Ovary (tissue), 9 donors: Measurements from ENCODE around the gene CLEC16A. TPM values are rescaled to one million over a fixed set of nuclear protein-coding genes. Genes with fewer than 3 reads are reported as not detected.

Experiments used
- DNase-seq, 5 donors: peaks; one replicate each; pipeline ENCODE4 v3.0.0-alpha.2; 2019 to 2020
- H3K27ac ChIP-seq, 2 donors: fragments of 200-600 bp; one replicate each; pipeline versions ENCODE4 v1.5.1 to v1.8.0; 2019 to 2022
- H3K27me3 ChIP-seq: fragments of 200-600 bp; one replicate; pipeline ENCODE4 v1.8.0; 2022
- H3K36me3 ChIP-seq: fragments of 200-600 bp; sonication (generic); one replicate; pipeline ENCODE4 v1.5.1; 2019
- H3K4me1 ChIP-seq: one replicate; pipeline ENCODE4 v1.8.1; 2013; ENCODE audit warnings: mild to moderate bottlenecking, moderate library complexity; ENCODE audit not compliant: insufficient read depth
- H3K4me3 ChIP-seq: fragments of 200-600 bp; sonication (generic); one replicate; pipeline ENCODE4 v1.5.1; 2017
- H3K9me3 ChIP-seq, 2 donors: fragments of 200-600 bp in 1 of 2; sonication (generic) in 1 of 2; one replicate each; pipeline versions ENCODE4 v1.5.1 to v1.8.1; 2013 to 2019; ENCODE audit warnings: mild to moderate bottlenecking in 1 of 2, moderate library complexity in 1 of 2
- CTCF ChIP-seq, 3 donors: fragments of 450-650 bp in 2 of 3; fragments of 200-600 bp in 1 of 3; IDR thresholded peaks; one replicate each; pipeline versions ENCODE4 v1.5.1 to v1.8.0; 2016 to 2022; ENCODE audit warnings: antibody characterized with exemption in 3 of 3, mild to moderate bottlenecking in 1 of 3
- EP300 ChIP-seq: sonication (generic); formaldehyde crosslinking; IDR thresholded peaks from one replicate; pipeline ENCODE4 v1.6.1; 2017; ENCODE audit warnings: antibody characterized with exemption
- POLR2A ChIP-seq: fragments of 450-650 bp; IDR thresholded peaks from one replicate; pipeline ENCODE4 v1.6.1; 2017; ENCODE audit warnings: antibody characterized with exemption, mild to moderate bottlenecking, moderate library complexity
- WGBS, 3 donors: extraction: QIAGEN DNeasy Blood & Tissue Kit in 1 of 3; methylation state at CpG; one replicate each; pipeline versions ENCODE4 v1.1.5 to v1.1.7; 2013 to 2017; 5-methylcytosine and 5-hydroxymethylcytosine counted together
- intact Hi-C, 4 donors: fragments of 100-400 bp; cut with DNase I; formaldehyde crosslinking; loops; one replicate each; pipeline versions ENCODE4 v1.11.0 to v1.15.1; 2022 to 2023
- polyA plus RNA-seq, 2 donors: library from polyadenylated mRNA; stranded (reverse); fragments of 200-250 nt in 1 of 2; fragments of 350-450 nt in 1 of 2; fragmentation: Illumina TruSeq in 1 of 2; extraction: RNeasy Lipid Tissue Mini Kit (QIAGEN cat#74804) in 1 of 2; gene quantifications; one replicate each; pipeline ENCODE4 v1.2.3, GENCODE V29; 2013 to 2014
- total RNA-seq, 7 donors: library from RNA; depleted of rRNA in 2 of 7; stranded (reverse); fragments of >200 nt in 2 of 7; fragmentation: NEBNext Ultra II Directional in 3 of 7; extraction: Animal tissue kit (Norgen Biotek cat#: 25700) in 3 of 7; gene quantifications; one replicate each; pipeline versions ENCODE4 v1.1.0 to v1.2.4, GENCODE V29; 2016 to 2023
- donor health status: DM: no; HTN: no; CAD: no; lungs with moderate emphysema.
- donor health status: DM: no; HTN: no; CAD: no.
- donor health status: Bipolar disorder and iron deficiency.
- donor health status: DM: yes; HTN: yes; CAD: no.
- donor health status: DM: no; HTN: no; CAD: no.
- donor health status: DM: yes; HTN: yes; CAD: no.

The CLEC16A gene
- total and polyA plus RNA-seq, 9 donors: 6.4 to 28.1 (median 16.5) TPM

- no peak for DNase-seq
- H3K9me3 ChIP-seq: no peaks in the 10 kb centered on the region
- H3K27ac ChIP-seq: no peak overlapping the region
- intact Hi-C loops: no loop called here
- no peaks in the 10 kb centered on the region for H3K36me3 ChIP-seq
- no peaks in the 10 kb centered on the region for H3K27me3 ChIP-seq
- no peak for TF ChIP-seq POLR2A
- no peak for TF ChIP-seq CTCF (IDR thresholded peaks at IDR 0.05)
- no peak for TF ChIP-seq EP300
- H3K4me3 ChIP-seq: no peak overlapping the region
- WGBS, 3 donors: 91 to 93% (median 92%) methylated on average over 23 of the region's 23 CpGs
- no peaks in the 10 kb centered on the region for H3K4me1 ChIP-seq
Observed at GRCh38 chr16:11188801-11189740, 244.7 kb downstream of the CLEC16A start.

GRCh38 chr16:11190588-11191560 lies 246.5 kb downstream of the CLEC16A start:
- no peak overlapping the region for H3K27ac ChIP-seq
- WGBS, 3 donors: 70 to 79% (median 79%) methylated on average over 13 to 15 of the region's 15 CpGs
- intact Hi-C loops: no loop called here

GRCh38 chr16:11191665-11192064 lies 247.3 kb downstream of the CLEC16A start:
- TF ChIP-seq EP300: no peak
- TF ChIP-seq POLR2A: no peak
- no peak for TF ChIP-seq CTCF (IDR thresholded peaks at IDR 0.05)
- Histone ChIP-seq H3K27me3 (no peaks in the 10 kb centered on the region), H3K4me3 (no peak overlapping the region), H3K4me1 (no peaks in the 10 kb centered on the region), H3K36me3 (no peaks in the 10 kb centered on the region), H3K9me3 (no peaks in the 10 kb centered on the region), H3K27ac (no peak overlapping the region)
- no peak for DNase-seq
- intact Hi-C loops: no loop called here
- WGBS, 3 donors: 71 to 73% (median 73%) methylated on average over 5 of the region's 5 CpGs

More at GRCh38 chr16:11190588-11191560, 246.5 kb downstream of the CLEC16A start:
- no peak for TF ChIP-seq CTCF (IDR thresholded peaks at IDR 0.05)
- no peak for TF ChIP-seq EP300
- no peak for TF ChIP-seq POLR2A
- H3K36me3 ChIP-seq: no peaks in the 10 kb centered on the region
- H3K4me1 ChIP-seq: no peaks in the 10 kb centered on the region
- DNase-seq: no peak
- no peak overlapping the region for H3K4me3 ChIP-seq
- no peaks in the 10 kb centered on the region for H3K9me3 ChIP-seq
- no peaks in the 10 kb centered on the region for H3K27me3 ChIP-seq

- Histone ChIP-seq H3K27ac (no peak overlapping the region), H3K27me3 (no peaks in the 10 kb centered on the region), H3K9me3 (no peaks in the 10 kb centered on the region), H3K36me3 (no peaks in the 10 kb centered on the region), H3K4me3 (no peak overlapping the region), H3K4me1 (no peaks in the 10 kb centered on the region)
- intact Hi-C loops: no loop called here
- DNase-seq: no peak
- TF ChIP-seq POLR2A (no peak), EP300 (no peak), CTCF (IDR thresholded peaks at IDR 0.05) (no peak)
Observed at GRCh38 chr16:11193494-11193893, 249.1 kb downstream of the CLEC16A start.
